SJCRH30 (cell line): ENCODE measurements around the gene C1QTNF1. TPM values are rescaled to one million over a fixed set of nuclear protein-coding genes. Genes with fewer than 3 reads are reported as not detected.
"Not testable (repeated sequence)": the region's sequence is repeated elsewhere in the genome, so short reads cannot be mapped to it uniquely, and the experiment has no call there.

ENCODE experiments used
- DNase-seq, 2 experiments: peaks; one replicate each; pipeline ENCODE4 v3.0.0-alpha.2; 2015 to 2020
- H3K27ac ChIP-seq: fragments of 250-450 bp; sonication (Bioruptor Pico); 2 replicates; pipeline ENCODE4 v1.5.1; 2020; ENCODE audit warnings: mild to moderate bottlenecking, moderate library complexity
- H3K27me3 ChIP-seq: fragments of 250-450 bp; sonication (Bioruptor Pico); 2 replicates; pipeline ENCODE4 v1.5.1; 2020; ENCODE audit warnings: mild to moderate bottlenecking, moderate library complexity
- H3K36me3 ChIP-seq: fragments of 250-450 bp; sonication (Bioruptor Pico); 2 replicates; pipeline ENCODE4 v1.5.1; 2020; ENCODE audit warnings: mild to moderate bottlenecking, moderate library complexity
- H3K4me1 ChIP-seq: fragments of 250-450 bp; sonication (Bioruptor Pico); 2 replicates; pipeline ENCODE4 v1.5.1; 2020; ENCODE audit warnings: mild to moderate bottlenecking, moderate library complexity
- H3K4me3 ChIP-seq: fragments of 250-450 bp; sonication (Bioruptor Pico); 2 replicates; pipeline ENCODE4 v1.5.1; 2020; ENCODE audit warnings: mild to moderate bottlenecking, moderate library complexity
- H3K9me3 ChIP-seq: fragments of 250-450 bp; sonication (Bioruptor Pico); replicated peaks from 2 replicates; pipeline ENCODE4 v1.5.1; 2020; ENCODE audit warnings: mild to moderate bottlenecking, moderate library complexity
- total RNA-seq: library from RNA; depleted of rRNA; stranded (reverse); fragments of >200 nt; shearing (Covaris generic); gene quantifications from 2 replicates; pipeline ENCODE4 v1.2.3, GENCODE V29; 2014

The C1QTNF1 gene
- total RNA-seq, 1 experiment from 2014 or later = 45.7 TPM

DNA sequence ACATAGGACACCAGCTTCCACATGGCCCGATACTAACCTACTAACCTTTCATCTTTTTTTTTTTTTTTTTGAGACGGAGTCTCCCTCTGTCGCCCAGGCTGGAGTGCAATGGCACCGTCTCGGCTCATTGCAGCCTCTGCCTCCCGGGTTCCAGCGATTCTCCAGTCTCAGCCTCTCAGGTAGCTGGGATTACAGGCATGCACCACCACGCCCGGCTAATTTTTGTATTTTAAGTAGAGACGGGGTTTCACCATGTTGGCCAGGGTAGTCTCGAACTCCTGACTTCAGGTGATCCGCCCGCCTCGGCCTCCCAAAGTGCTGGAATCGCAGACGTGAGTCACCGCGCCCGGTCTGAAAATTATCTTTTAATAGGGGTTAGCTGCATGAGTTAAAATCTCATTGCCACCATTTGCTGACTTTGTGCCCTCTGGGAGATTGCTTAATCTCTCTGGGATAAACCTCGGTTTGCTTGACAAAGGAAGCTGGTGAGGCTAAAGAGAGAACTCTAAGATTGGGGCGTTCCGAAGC, 50.2 kb downstream of the C1QTNF1 start:
- H3K9me3 ChIP-seq = not testable (repeated sequence)

DNA sequence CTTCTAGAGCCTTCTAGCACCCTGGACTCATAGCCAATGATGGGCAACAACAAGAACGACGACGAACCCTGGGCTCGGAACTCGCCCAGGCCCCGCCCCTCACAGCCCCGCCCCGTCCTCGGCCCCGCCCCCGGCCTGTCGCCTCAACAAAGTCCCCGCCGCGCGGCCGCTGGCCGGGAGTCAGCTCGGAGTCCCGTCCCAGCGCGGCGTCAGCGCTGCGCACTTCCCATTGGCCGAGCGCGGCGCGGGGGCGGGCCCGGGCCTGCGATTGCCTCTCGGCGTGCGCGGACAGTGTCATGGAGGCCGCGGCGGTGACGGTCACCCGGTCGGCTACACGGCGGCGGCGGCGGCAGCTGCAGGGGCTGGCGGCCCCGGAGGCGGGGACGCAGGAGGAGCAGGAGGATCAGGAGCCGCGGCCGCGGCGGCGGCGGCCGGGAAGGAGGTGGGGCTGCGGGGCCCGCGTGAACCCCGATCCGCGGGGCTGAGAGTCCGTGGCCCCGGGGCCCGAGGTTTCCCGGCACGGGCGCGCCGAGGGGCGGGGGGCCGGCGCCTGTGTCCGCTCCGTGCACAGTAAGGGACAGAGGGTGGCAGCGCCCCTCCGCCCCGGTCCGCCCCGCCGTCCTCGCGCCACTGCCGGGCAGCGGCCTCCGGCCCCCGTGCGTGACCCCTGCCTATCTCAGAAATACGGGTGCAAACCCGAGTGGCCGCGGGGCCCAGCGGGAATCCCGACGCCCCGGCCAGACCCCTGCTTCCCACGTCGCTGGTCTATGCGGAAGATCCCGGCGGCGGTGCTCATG, 50.9 kb downstream of the C1QTNF1 start, which contains the start of gene ENGASE:
Gene ENGASE, plus strand, starts transcription at position 176 of the 797 bp plus-strand sequence. Its CDS starts 121 bp downstream, at position 297.
- Histone ChIP-seq H3K9me3 (no peaks in the 10 kb centered on the region), H3K27me3 (no peaks in the 10 kb centered on the region), H3K4me3 (peak within 1 kb of the TSS; percentile 79), H3K36me3 (peaks cover 30% of the 10 kb centered on the region), H3K27ac (peak within 1 kb of the TSS; percentile 41), H3K4me1 (peaks cover 10% of the 10 kb centered on the region)
- peak; percentile 97 to 99 for DNase-seq

More for the DNA sequence above, 50.2 kb downstream of the C1QTNF1 start:
- H3K36me3 ChIP-seq = peaks cover 24% of the 10 kb centered on the region
- H3K4me3 ChIP-seq = peak overlapping the region; percentile 16
- DNase-seq, H3K27me3 ChIP-seq: not testable (repeated sequence)
- H3K27ac ChIP-seq = peak overlapping the region; percentile 11; the same call in 1 of the 2 replicates
- H3K4me1 ChIP-seq = peaks cover 10% of the 10 kb centered on the region

DNA sequence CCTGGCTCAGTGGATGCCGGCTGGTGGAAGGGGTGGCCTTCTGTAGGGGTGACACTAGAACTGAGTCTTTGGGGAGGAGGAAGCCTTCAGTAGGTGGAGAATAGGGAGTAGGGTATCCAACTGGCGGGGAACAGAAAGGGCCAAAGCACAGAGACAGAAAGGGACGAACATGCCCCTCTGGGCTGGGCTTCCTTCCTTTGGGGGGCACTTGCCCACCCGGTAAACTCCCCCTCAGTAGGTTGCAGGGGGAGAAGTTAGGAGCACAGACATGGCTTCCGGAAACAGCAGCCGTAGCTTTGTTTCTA, 51.4 kb downstream of the C1QTNF1 start:
- Histone ChIP-seq H3K9me3 (no peaks in the 10 kb centered on the region), H3K4me1 (peaks cover 14% of the 10 kb centered on the region), H3K4me3 (peak overlapping the region; percentile 79), H3K36me3 (peaks cover 36% of the 10 kb centered on the region), H3K27me3 (no peaks in the 10 kb centered on the region), H3K27ac (peak overlapping the region; percentile 41)
- peak in 1 of 2 experiments; percentile 55 for DNase-seq

DNA sequence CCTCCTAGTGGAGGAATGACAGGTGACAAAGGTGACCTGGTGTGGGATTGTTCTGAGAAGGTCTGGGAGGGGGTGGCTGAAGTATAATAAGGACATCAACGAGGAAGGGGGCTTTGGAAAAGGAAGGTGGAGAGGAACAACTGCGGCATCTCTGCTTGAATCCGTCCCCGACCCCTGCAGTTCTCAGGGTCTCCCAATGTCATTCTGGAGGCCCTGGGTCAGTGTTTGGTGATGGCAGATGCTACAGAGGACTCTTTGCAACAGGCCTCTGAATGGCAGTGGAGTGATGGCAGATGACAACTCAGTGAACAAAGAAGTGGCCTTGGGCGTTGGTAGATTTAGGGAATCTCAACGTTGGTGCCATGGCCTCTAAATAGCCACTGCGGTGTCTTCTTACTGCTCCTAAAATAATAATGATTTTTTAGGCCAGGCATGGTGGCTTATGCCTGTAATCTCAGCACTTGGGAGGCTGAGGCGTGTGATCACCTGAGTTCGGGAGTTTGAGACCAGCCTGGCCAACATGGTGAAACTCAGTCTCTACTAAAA, 52.0 kb downstream of the C1QTNF1 start:
- no peaks in the 10 kb centered on the region for H3K9me3 ChIP-seq
- peaks cover 40% of the 10 kb centered on the region for H3K36me3 ChIP-seq
- no peaks in the 10 kb centered on the region for H3K27me3 ChIP-seq
- peaks cover 19% of the 10 kb centered on the region for H3K4me1 ChIP-seq
- H3K4me3 ChIP-seq = peak overlapping the region; percentile 79
- no peak for DNase-seq
- no peak overlapping the region for H3K27ac ChIP-seq

DNA sequence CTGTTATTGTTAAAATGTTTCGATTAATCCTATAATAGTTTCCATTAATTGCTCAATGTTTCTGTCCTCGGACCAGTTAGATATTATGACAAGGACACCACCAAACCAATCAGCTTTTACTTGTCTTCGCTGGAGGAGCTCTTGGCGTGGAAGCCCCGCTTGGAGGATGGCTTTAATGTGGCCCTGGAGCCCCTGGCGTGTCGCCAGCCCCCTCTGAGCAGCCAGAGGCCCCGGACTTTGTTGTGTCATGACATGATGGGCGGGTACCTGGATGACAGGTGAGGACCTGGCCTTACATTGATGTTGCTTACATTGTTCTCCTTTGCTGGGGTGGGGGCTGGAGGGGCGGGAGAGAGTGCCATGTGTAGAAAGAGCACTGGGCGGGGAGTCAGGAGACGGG, 53.6 kb downstream of the C1QTNF1 start:
- Histone ChIP-seq H3K4me3 (no peak overlapping the region), H3K4me1 (peaks cover 30% of the 10 kb centered on the region), H3K27me3 (no peaks in the 10 kb centered on the region), H3K9me3 (no peaks in the 10 kb centered on the region), H3K27ac (no peak overlapping the region), H3K36me3 (peaks cover 44% of the 10 kb centered on the region)
- DNase-seq = no peak

DNA sequence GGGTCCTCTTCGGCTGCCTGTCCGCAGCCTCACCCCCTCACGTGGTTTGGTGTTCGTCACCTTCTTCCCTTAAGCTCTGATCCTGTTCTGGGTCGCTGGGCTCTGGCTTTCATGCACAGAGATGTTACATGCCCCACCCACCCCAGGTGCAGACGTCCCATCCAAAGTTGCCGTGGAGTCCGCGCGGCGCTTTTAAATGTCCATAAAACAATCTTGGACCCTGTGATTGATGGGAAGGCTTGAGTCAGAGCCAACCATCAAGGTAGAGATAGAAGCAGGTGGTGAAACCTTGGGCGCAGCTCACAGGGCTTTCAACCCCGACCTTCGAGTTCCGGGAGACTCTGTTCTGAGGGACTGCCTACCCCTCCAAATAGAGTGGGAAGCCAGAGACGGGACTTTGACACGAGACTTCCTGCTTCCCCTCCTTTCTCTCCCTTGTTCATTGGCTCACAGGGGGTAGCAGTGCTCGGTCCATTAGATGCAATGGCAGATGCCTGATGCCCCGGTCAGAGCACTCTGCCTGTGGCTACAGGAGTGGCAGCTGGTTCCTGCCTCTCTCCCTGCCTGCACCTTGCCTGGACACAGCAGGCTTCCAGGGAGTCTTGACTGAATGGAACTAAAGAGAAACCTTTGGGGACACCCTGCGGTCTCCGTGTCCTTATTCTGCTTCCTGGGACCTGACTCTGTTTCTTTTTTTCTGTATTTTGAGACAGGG, 54.7 kb downstream of the C1QTNF1 start:
- peak in 1 of 2 experiments; percentile 8 for DNase-seq
- no peaks in the 10 kb centered on the region for H3K9me3 ChIP-seq

DNA sequence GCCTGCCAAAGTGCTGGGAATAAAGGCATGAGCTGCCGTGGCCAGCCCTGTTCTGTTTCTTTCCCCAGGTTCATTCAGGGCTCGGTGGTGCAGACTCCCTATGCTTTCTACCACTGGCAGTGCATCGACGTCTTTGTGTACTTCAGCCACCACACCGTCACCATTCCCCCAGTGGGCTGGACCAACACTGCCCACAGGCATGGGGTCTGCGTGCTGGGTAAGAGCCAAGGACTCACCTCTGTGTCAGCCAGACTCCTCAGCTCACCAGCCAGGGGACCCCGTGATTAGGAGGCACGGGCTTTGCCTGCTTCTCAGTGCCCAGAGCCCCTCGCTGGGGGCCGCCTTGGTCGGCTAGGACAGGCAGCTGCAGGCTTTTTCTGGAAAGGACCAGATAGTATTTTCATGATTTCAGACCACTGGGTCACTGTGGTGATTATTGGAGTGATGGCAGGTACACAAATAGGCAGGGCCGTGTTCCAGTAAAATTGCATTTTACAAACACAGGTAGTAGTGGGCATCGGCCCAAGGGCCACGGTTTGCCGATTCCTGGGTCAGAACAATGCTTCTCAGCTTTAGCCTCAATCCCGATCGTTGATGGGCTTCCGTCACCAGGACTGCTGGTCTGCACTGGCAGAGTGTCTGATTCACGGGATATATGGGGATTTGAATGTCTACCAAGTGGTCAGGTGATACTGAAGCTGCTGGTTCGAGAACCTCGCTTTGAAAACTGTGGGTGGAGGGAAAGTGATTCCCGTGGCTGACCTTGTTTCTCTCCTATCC, 55.6 kb downstream of the C1QTNF1 start:
- Histone ChIP-seq H3K9me3 (no peaks in the 10 kb centered on the region), H3K36me3 (peaks cover 62% of the 10 kb centered on the region), H3K27me3 (no peaks in the 10 kb centered on the region), H3K4me1 (peaks cover 48% of the 10 kb centered on the region), H3K27ac (no peak overlapping the region), H3K4me3 (no peak overlapping the region)
- peak in 1 of 2 experiments; percentile 3 for DNase-seq

More for the DNA sequence above, 54.7 kb downstream of the C1QTNF1 start:
- no peaks in the 10 kb centered on the region for H3K27me3 ChIP-seq
- no peak overlapping the region for H3K27ac ChIP-seq
- H3K36me3 ChIP-seq = peaks cover 54% of the 10 kb centered on the region
- H3K4me1 ChIP-seq = peaks cover 40% of the 10 kb centered on the region
- H3K4me3 ChIP-seq = no peak overlapping the region

DNA sequence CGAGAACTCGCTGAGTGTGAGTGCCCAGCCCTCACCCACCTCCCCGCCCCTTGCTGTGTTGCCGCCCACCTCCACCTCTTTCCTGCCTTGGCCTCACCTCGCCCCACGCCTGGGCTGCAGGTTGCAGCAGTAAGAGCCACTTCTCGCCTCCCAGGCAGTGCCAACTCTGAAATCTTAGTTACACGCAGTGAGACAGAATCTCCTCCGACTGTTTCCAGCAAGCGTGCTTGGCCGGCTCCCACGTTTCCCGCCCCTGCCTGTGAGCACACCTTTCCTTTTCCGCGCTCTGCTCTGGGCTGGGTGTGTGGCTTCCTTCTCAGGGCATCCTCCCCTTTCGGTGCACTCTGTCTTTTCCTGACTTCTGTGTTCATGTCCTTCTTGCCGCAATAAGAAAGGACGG, 56.4 kb downstream of the C1QTNF1 start:
- Histone ChIP-seq H3K4me3 (no peak overlapping the region), H3K9me3 (no peaks in the 10 kb centered on the region), H3K27me3 (no peaks in the 10 kb centered on the region), H3K36me3 (peaks cover 69% of the 10 kb centered on the region), H3K27ac (no peak overlapping the region), H3K4me1 (peaks cover 54% of the 10 kb centered on the region)
- no peak for DNase-seq

DNA sequence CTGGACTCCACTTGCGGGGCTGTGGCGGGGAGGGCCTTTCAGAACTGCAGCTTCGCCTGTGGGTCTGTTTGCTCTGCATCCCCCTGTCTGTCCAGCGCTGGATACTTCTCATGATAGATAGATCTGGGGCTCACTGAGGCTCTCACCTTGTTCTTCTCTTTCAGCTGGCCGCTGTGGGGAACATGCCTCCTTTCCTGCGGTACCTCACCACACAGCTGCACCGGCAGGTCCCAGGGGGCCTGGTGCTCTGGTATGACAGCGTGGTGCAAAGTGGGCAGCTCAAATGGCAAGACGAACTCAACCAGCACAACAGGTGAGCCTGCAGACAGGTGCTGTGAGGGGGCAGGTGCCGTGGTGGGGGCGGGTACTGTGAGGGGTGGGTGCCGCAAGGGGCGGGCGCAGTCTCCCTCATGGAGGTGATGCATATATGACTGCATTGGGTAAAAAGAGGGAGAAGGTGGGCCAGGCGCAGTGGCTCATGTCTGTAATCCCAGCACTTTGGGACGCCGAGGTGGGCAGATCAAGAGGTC, 56.9 kb downstream of the C1QTNF1 start:
- Histone ChIP-seq H3K36me3 (peaks cover 74% of the 10 kb centered on the region), H3K27ac (peak overlapping the region; percentile 97), H3K4me1 (peaks cover 53% of the 10 kb centered on the region), H3K27me3 (no peaks in the 10 kb centered on the region), H3K4me3 (no peak overlapping the region), H3K9me3 (no peaks in the 10 kb centered on the region)
- peak in 1 of 2 experiments; percentile 26 for DNase-seq

DNA sequence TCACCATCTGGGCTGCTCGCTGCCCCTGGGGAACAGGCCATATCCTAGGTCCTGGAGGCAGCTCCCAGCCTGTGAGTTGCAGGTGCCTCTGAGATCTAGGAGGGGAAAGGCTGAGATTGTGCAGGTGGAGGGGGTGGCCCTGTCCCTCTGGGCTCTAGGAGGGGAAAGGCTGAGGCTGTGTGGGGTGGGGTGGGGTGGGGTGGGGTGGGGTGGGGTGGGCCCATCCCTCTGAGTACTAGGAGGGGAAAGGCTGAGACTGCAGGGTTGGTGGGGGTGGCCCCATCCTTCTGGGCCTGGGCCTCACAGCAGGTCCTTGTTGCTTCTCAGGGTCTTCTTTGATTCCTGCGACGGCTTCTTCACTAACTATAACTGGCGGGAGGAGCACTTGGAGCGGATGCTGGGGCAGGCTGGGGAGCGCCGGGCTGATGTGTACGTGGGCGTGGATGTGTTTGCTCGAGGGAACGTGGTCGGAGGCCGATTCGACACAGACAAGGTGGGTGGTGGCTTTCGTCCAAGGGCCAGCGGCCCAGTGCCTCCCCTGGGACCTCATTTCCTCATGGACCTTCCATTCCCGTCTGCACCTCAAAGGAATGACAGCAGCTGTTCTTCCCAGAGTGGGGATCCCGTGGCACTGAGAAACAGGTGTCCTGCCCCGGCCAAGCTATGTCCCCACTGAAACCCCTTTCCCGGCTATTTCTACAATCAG, 57.8 kb downstream of the C1QTNF1 start:
- H3K9me3 ChIP-seq = no peaks in the 10 kb centered on the region
- peak overlapping the region; percentile 97 for H3K27ac ChIP-seq
- DNase-seq = peak; percentile 99 to 100
- H3K4me3 ChIP-seq = no peak overlapping the region
- H3K27me3 ChIP-seq = no peaks in the 10 kb centered on the region
- H3K36me3 ChIP-seq = peaks cover 83% of the 10 kb centered on the region
- peaks cover 44% of the 10 kb centered on the region for H3K4me1 ChIP-seq

DNA sequence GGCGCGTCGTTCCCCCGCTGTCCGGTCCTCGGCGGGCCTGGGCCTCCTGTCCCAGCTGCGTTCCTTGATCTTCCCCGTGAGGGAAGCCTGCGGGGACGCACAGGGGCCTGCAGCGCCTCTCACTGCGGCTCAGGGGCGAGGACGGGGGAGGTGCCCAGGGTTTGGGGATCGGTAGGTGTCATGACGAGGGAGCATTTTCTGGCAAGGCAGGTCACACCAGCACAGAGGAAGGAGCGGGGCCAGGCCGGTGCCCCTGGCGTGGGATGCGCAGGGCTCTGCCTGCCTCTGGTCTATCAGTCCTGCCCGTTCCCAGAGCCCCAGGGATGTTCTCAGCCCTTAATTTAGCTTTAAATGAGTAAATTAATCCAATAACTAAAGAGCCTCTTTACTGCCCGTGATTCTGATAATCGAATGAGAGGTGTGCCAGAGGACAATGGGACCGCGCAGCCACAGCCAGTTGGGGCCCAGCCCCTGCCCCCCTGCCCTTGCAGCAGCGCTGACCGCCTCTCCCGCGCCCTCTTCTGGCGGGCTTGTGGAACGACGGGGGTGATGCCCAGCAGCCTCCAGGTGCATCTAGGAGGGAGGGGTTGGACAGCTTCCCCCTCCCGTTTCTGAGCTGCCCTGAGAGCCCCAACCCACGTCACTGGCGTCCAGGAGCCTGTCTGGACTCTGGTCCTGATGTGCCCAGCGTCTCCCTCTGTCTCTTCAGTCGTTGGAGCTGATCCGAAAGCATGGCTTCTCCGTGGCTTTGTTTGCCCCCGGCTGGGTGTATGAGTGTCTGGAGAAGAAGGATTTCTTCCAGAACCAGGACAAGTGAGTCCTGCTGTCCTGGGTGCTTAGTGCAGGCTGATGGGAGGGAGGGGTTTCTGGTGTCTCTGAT, 58.6 kb downstream of the C1QTNF1 start:
- peaks cover 44% of the 10 kb centered on the region for H3K4me1 ChIP-seq
- H3K9me3 ChIP-seq = no peaks in the 10 kb centered on the region
- H3K4me3 ChIP-seq = no peak overlapping the region
- peaks cover 82% of the 10 kb centered on the region for H3K36me3 ChIP-seq
- H3K27ac ChIP-seq = peak overlapping the region; percentile 97
- peak; percentile 85 to 90 for DNase-seq
- H3K27me3 ChIP-seq = no peaks in the 10 kb centered on the region

DNA sequence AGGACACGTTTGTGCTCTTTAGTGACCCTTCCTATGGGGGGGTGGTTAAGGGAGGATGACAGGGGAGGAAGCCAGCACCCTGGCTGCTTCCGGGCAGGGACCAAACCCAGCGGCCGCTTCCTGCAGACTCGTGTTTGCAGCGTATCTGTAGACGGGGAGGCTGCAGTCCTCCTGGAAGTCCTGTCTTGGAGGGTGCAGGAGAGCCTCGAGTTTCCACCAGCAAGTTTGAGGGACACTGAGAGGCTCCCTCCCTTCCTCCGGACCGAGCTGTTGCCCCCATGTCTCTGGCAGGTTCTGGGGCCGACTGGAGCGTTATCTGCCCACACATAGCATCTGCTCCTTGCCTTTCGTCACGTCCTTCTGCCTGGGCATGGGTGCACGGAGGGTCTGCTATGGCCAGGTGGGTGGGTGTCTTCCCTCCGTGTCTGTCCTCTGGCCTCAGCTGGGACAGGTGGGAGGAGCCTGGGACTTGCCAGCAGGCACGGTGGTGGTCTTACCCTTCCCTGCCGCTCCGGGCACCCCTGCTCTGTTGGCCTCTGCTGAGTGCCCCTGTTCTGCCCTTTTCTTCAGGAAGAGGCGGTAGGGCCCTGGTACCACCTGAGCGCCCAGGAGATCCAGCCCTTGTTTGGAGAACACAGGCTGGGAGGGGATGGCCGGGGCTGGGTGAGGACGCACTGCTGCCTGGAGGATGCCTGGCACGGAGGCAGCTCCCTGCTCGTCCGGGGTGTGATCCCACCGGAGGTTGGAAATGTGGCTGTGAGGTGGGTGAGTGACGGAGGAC, 59.4 kb downstream of the C1QTNF1 start:
- peak overlapping the region; percentile 97 for H3K27ac ChIP-seq
- peaks cover 81% of the 10 kb centered on the region for H3K36me3 ChIP-seq
- no peak for DNase-seq
- no peaks in the 10 kb centered on the region for H3K27me3 ChIP-seq
- H3K4me3 ChIP-seq = no peak overlapping the region
- H3K9me3 ChIP-seq = no peaks in the 10 kb centered on the region
- H3K4me1 ChIP-seq = peaks cover 44% of the 10 kb centered on the region
